Measurements from ENCODE around the gene SNAPC4. TPM values are rescaled to one million over a fixed set of nuclear protein-coding genes. Genes with fewer than 3 reads are reported as not detected.
A peak's percentile ranks its signal among the peaks of the same experiment; 100 is the strongest.

SNAPC4 gene
- total RNA-seq, 4 donors from 2014 or later: 6.0 to 14.5 (median 10.1) TPM

DNA sequence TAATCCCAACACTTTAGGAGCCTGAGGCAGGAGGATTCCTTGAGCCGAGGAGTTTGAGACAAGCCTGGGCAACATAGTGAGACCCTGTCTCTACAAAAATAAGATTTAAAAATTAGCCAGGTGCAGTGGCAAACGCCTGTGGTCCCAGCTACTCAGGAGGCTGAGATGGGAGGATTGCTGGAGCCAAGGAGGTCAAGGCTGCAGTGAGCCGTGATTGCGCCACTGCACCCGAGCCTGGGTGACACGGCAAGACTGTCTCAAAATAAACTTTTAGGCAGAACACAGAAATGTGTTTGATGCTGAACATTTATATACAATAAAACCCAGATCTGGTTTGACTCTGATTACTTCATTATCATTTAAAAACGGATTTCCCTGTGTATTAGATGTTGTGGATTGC lies 5.5 kb upstream of the SNAPC4 start:
- H3K36me3 ChIP-seq: peaks cover 0 to 30% (median 6%) of the 10 kb centered on the region in 4 donors
- no peak overlapping the region for H3K4me3 ChIP-seq
- intact Hi-C loops (cut with DNase I; ENCODE audit: low total_unique reads): loop anchor here (10.0 kb wide), 1 partner anchor 71 kb away; no protein-coding TSS in a partner anchor
- TF ChIP-seq EP300 (IDR thresholded peaks at IDR 0.05; ENCODE audit: low read depth): no peak
- no peak for TF ChIP-seq CTCF (IDR thresholded peaks at IDR 0.05)
- no peak for TF ChIP-seq POLR2AphosphoS5 (IDR thresholded peaks at IDR 0.05)
- WGBS, 2 donors (ENCODE audit: low coverage in 1 of 2): 87 to 94% methylated on average over 5 to 7 of the region's 7 CpGs
- H3K27ac ChIP-seq: no peak overlapping the region
- H3K9me3 ChIP-seq: no peaks in the 10 kb centered on the region
- H3K4me1 ChIP-seq: peaks cover 13 to 18% (median 14%) of the 10 kb centered on the region in 4 donors
- in situ Hi-C loops (cut with MboI; ENCODE audit: low pct_ligation_motif_present in 1 of 4, low pct_unique_long_range_greater_than_20kb in 1 of 4, low sequenced_read_pairs in 3 of 4): no loop called here
- H3K27me3 ChIP-seq: no peaks in the 10 kb centered on the region
- no peak for DNase-seq

- Histone ChIP-seq H3K36me3 (peaks cover 0 to 30% (median 6%) of the 10 kb centered on the region in 4 donors), H3K9me3 (no peaks in the 10 kb centered on the region), H3K27me3 (no peaks in the 10 kb centered on the region), H3K4me1 (peaks cover 14 to 19% (median 16%) of the 10 kb centered on the region in 4 donors), H3K4me3 (no peak overlapping the region), H3K27ac (no peak overlapping the region)
- 83 to 85% methylated on average over 6 to 13 of the region's 14 CpGs for WGBS, 2 donors (ENCODE audit: low coverage in 1 of 2)
- TF ChIP-seq CTCF (IDR thresholded peaks at IDR 0.05) (no peak), EP300 (IDR thresholded peaks at IDR 0.05; ENCODE audit: low read depth) (no peak), POLR2AphosphoS5 (IDR thresholded peaks at IDR 0.05) (no peak), POLR2A (IDR thresholded peaks at IDR 0.05) (no peak)
- DNase-seq: no peak
- in situ Hi-C loops (cut with MboI; ENCODE audit: low pct_ligation_motif_present in 1 of 4, low pct_unique_long_range_greater_than_20kb in 1 of 4, low sequenced_read_pairs in 3 of 4) (no loop called here), intact Hi-C loops (cut with DNase I; ENCODE audit: low total_unique reads) (loop anchor here (10.0 kb wide), 1 partner anchor 70 kb away; no protein-coding TSS in a partner anchor)
Measured at GRCh38 chr9:136404801-136405136, 4.8 kb upstream of the SNAPC4 start.

DNA sequence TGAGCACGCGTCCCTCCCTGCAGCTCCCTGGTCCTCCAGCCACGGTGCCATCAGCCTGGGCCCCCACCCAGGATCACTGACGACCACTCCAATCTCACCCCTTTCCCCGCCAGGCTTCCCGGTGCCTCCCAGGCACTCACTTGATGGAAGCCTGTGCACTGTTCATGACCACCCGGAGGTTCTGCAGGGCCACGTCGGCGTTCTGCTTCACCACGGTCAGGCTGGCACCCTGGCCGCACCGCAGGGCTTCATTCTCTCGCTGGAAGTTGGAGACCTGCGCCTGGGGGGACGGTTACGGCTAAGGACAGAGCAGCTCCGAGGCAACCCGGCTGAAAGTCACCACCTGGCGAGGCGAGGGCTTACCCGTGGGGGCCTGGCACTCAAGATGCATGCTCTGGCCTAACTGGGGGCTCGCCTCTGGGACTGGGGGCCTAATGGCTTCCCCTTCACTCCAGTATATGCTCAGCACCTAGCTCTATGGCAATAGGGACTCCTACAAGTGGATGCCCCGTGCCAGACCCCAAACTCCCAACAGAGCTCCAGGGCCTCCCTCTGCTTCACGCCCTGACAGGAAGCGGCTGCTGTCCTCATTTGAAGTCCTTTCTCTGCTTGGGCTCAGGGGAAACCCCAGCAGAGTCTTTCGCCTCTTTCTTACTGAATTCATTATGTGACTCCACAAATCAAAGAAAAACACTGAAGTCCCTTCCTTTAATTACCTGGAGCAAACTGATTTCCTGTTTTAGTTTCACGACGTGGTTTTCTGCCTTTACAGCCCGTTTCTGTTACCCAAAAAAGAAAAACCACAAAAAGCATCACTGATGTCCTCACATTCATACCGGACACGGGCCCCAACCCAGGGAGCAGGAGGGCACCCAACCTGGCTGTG lies 4.2 kb upstream of the SNAPC4 start:
- Histone ChIP-seq H3K27ac (peak overlapping the region in 1 of 4 donors; percentile 40), H3K27me3 (no peaks in the 10 kb centered on the region), H3K4me1 (peaks cover 12 to 17% (median 14%) of the 10 kb centered on the region in 4 donors), H3K9me3 (no peaks in the 10 kb centered on the region), H3K36me3 (peaks cover 0 to 30% (median 6%) of the 10 kb centered on the region in 4 donors), H3K4me3 (no peak overlapping the region)
- DNase-seq: no peak
- no peak for TF ChIP-seq POLR2AphosphoS5 (IDR thresholded peaks at IDR 0.05)
- no peak for TF ChIP-seq EP300 (IDR thresholded peaks at IDR 0.05; ENCODE audit: low read depth)
- no peak for TF ChIP-seq CTCF (IDR thresholded peaks at IDR 0.05)
- TF ChIP-seq POLR2A (IDR thresholded peaks at IDR 0.05): no peak
- 79 to 100% methylated on average over 1 to 32 of the region's 32 CpGs for WGBS, 2 donors (ENCODE audit: low coverage in 1 of 2)
- intact Hi-C loops (cut with DNase I; ENCODE audit: low total_unique reads): loop anchor here (10.0 kb wide), 1 partner anchor 69 kb away; no protein-coding TSS in a partner anchor
- in situ Hi-C loops (cut with MboI; ENCODE audit: low pct_ligation_motif_present in 1 of 4, low pct_unique_long_range_greater_than_20kb in 1 of 4, low sequenced_read_pairs in 3 of 4): no loop called here

DNA sequence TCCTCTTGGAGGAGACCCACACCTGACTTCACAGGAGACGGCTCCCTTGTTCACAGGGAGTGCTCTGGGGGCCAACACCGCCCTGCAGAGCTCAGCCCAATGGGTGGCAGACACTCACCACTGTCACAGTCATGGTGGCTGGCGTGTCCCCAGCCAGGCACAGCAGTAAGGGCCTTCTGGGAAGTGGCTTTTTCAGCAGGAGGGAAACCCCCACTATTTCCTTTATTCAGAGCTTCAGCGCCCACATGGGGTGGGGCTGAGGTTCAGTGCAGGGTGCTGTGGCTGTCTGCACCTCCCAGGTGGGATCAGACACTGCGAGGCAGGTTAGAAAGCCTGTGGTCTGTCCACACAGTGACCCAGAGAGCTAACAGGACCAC lies 3.6 kb upstream of the SNAPC4 start:
- Histone ChIP-seq H3K27ac (peak overlapping the region in 1 of 4 donors; percentile 40), H3K36me3 (peaks cover 0 to 30% (median 6%) of the 10 kb centered on the region in 4 donors), H3K4me1 (peaks cover 10 to 22% (median 15%) of the 10 kb centered on the region in 4 donors), H3K27me3 (no peaks in the 10 kb centered on the region), H3K4me3 (no peak overlapping the region), H3K9me3 (no peaks in the 10 kb centered on the region)
- intact Hi-C loops (cut with DNase I; ENCODE audit: low total_unique reads): loop anchor here (10.0 kb wide), 1 partner anchor 69 kb away; no protein-coding TSS in a partner anchor
- DNase-seq: no peak
- in situ Hi-C loops (cut with MboI; ENCODE audit: low pct_ligation_motif_present in 1 of 4, low pct_unique_long_range_greater_than_20kb in 1 of 4, low sequenced_read_pairs in 3 of 4): no loop called here
- no peak for TF ChIP-seq EP300 (IDR thresholded peaks at IDR 0.05; ENCODE audit: low read depth)
- no peak for TF ChIP-seq CTCF (IDR thresholded peaks at IDR 0.05)
- no peak for TF ChIP-seq POLR2AphosphoS5 (IDR thresholded peaks at IDR 0.05)
- no peak for TF ChIP-seq POLR2A (IDR thresholded peaks at IDR 0.05)
- WGBS, 2 donors (ENCODE audit: low coverage in 1 of 2): 66 to 80% methylated on average over 1 to 5 of the region's 5 CpGs

Data from transverse colon (tissue), 4 donors.